Measurements from ENCODE around the gene ZDHHC12. TPM values are rescaled to one million over a fixed set of nuclear protein-coding genes. Genes with fewer than 3 reads are reported as not detected.

Gene ZDHHC12
- total RNA-seq, 1 donor: 35.1 TPM

- H3K27ac ChIP-seq (ENCODE audit: low read depth, low read length): no peak overlapping the region
- H3K4me2 ChIP-seq (ENCODE audit: insufficient read depth, low read length): no peak overlapping the region
- peaks cover 3% of the 10 kb centered on the region for H3K4me1 ChIP-seq (ENCODE audit: insufficient read depth, low read length)
- H3K27me3 ChIP-seq (ENCODE audit: insufficient read depth, low read length): no peaks in the 10 kb centered on the region
- no peaks in the 10 kb centered on the region for H3K9me3 ChIP-seq (ENCODE audit: low read depth, low read length)
- peak; percentile 79 for DNase-seq (ENCODE audit: insufficient read length, low spot score, missing footprints)
- peaks cover 25% of the 10 kb centered on the region for H3K36me3 ChIP-seq (ENCODE audit: insufficient read depth, low read length)
- no peak for TF ChIP-seq CTCF (IDR thresholded peaks at IDR 0.05; ENCODE audit: extremely low read depth, low read depth, low read length)
- H3K79me2 ChIP-seq (ENCODE audit: insufficient read depth, low read length): no peaks in the 10 kb centered on the region
- no peak overlapping the region for H2AFZ ChIP-seq (ENCODE audit: low read length)
- H4K20me1 ChIP-seq (ENCODE audit: insufficient read depth, low read length): no peaks in the 10 kb centered on the region
- H3K4me3 ChIP-seq (ENCODE audit: insufficient read depth, low read length): no peak overlapping the region
Measured at GRCh38 chr9:128735373-128735772, 11.4 kb upstream of the ZDHHC12 start.

- H4K20me1 ChIP-seq (ENCODE audit: insufficient read depth, low read length): no peaks in the 10 kb centered on the region
- peak; percentile 96 for DNase-seq (ENCODE audit: insufficient read length, low spot score, missing footprints)
- peak overlapping the region; percentile 56 for H3K4me3 ChIP-seq (ENCODE audit: insufficient read depth, low read length)
- peaks cover 3% of the 10 kb centered on the region for H3K4me1 ChIP-seq (ENCODE audit: insufficient read depth, low read length)
- no peaks in the 10 kb centered on the region for H3K9me3 ChIP-seq (ENCODE audit: low read depth, low read length)
- H3K27me3 ChIP-seq (ENCODE audit: insufficient read depth, low read length): no peaks in the 10 kb centered on the region
- peaks cover 21% of the 10 kb centered on the region for H3K36me3 ChIP-seq (ENCODE audit: insufficient read depth, low read length)
- H2AFZ ChIP-seq (ENCODE audit: low read length): peak overlapping the region; percentile 98
- TF ChIP-seq CTCF (IDR thresholded peaks at IDR 0.05; ENCODE audit: extremely low read depth, low read depth, low read length): peak; percentile 86
- H3K4me2 ChIP-seq (ENCODE audit: insufficient read depth, low read length): peak overlapping the region; percentile 80
- H3K79me2 ChIP-seq (ENCODE audit: insufficient read depth, low read length): no peaks in the 10 kb centered on the region
- H3K27ac ChIP-seq (ENCODE audit: low read depth, low read length): peak overlapping the region; percentile 41
Measured at GRCh38 chr9:128733256-128733655, 9.3 kb upstream of the ZDHHC12 start.

- no peak overlapping the region for H3K4me3 ChIP-seq (ENCODE audit: insufficient read depth, low read length)
- peaks cover 3% of the 10 kb centered on the region for H3K4me1 ChIP-seq (ENCODE audit: insufficient read depth, low read length)
- no peaks in the 10 kb centered on the region for H3K27me3 ChIP-seq (ENCODE audit: insufficient read depth, low read length)
- DNase-seq (ENCODE audit: insufficient read length, low spot score, missing footprints): no peak
- no peaks in the 10 kb centered on the region for H3K79me2 ChIP-seq (ENCODE audit: insufficient read depth, low read length)
- no peak overlapping the region for H3K4me2 ChIP-seq (ENCODE audit: insufficient read depth, low read length)
- no peak overlapping the region for H2AFZ ChIP-seq (ENCODE audit: low read length)
- no peak overlapping the region for H3K27ac ChIP-seq (ENCODE audit: low read depth, low read length)
- H3K9me3 ChIP-seq (ENCODE audit: low read depth, low read length): no peaks in the 10 kb centered on the region
- TF ChIP-seq CTCF (IDR thresholded peaks at IDR 0.05; ENCODE audit: extremely low read depth, low read depth, low read length): no peak
- no peaks in the 10 kb centered on the region for H4K20me1 ChIP-seq (ENCODE audit: insufficient read depth, low read length)
- H3K36me3 ChIP-seq (ENCODE audit: insufficient read depth, low read length): peaks cover 21% of the 10 kb centered on the region
Measured at GRCh38 chr9:128732576-128732975, 8.6 kb upstream of the ZDHHC12 start.

- no peak for DNase-seq (ENCODE audit: insufficient read length, low spot score, missing footprints)
Measured at GRCh38 chr9:128731691-128732090, 7.8 kb upstream of the ZDHHC12 start.

More at GRCh38 chr9:128731691-128732090, 7.8 kb upstream of the ZDHHC12 start:
- Histone ChIP-seq H3K27me3 (ENCODE audit: insufficient read depth, low read length) (no peaks in the 10 kb centered on the region), H3K79me2 (ENCODE audit: insufficient read depth, low read length) (no peaks in the 10 kb centered on the region), H4K20me1 (ENCODE audit: insufficient read depth, low read length) (no peaks in the 10 kb centered on the region), H3K36me3 (ENCODE audit: insufficient read depth, low read length) (peaks cover 17% of the 10 kb centered on the region), H3K27ac (ENCODE audit: low read depth, low read length) (no peak overlapping the region), H3K4me2 (ENCODE audit: insufficient read depth, low read length) (no peak overlapping the region), H3K4me1 (ENCODE audit: insufficient read depth, low read length) (peaks cover 3% of the 10 kb centered on the region), H2AFZ (ENCODE audit: low read length) (no peak overlapping the region), H3K9me3 (ENCODE audit: low read depth, low read length) (no peaks in the 10 kb centered on the region), H3K4me3 (ENCODE audit: insufficient read depth, low read length) (no peak overlapping the region)
- no peak for TF ChIP-seq CTCF (IDR thresholded peaks at IDR 0.05; ENCODE audit: extremely low read depth, low read depth, low read length)
